Placental epithelial cell (primary cell): ENCODE results near the gene TNNC1. TPM values are rescaled to one million over a fixed set of nuclear protein-coding genes. Genes with fewer than 3 reads are reported as not detected.

Experiments used
- total RNA-seq: library from RNA; depleted of rRNA; stranded (reverse); fragments of >200 nt; gene quantifications from 2 replicates; pipeline ENCODE4 v1.2.3, GENCODE V29; 2012

Gene TNNC1
- 2.2 and 3.5 TPM in 2 replicates for total RNA-seq

DNA sequence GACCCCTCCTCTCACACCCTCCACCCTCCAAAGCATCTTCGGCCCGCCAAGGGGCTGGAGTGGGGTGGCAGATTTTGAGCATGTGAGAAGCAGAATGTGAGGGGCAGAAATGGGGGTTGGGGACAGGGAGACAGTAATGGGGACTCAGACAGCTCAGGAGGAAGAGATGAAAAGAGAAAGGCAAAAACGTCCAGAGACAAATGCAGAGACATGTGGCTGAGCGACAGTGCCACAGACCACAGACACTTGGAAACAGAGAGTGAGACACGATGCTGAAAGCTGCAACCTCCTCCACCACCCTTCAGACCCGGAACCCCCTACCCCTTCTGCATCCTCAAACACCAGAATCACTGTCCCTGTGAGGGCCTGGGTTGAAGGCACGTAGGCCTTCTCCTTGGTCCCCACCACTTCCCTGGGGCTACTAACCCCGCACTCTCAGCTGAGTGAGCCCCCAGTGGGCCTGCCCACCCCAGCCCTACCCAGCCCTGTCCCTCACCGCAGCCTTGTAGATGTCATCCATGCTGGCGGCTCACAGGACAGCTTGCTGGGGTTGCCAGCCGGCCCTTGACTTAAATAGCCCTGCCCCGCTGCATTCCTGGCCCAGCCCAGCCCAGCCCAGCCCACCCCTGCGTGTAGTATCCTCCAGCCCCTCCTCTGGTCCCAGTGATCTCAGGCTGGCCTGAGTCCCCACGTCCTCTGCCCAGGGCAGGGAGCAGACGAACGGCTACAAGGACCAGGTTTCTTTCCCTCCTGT, at the start of gene TNNC1:
TSS of gene TNNC1 (minus strand) at position 546 of the 754 bp plus-strand sequence. CDS start at position 520, 26 bp downstream.

DNA sequence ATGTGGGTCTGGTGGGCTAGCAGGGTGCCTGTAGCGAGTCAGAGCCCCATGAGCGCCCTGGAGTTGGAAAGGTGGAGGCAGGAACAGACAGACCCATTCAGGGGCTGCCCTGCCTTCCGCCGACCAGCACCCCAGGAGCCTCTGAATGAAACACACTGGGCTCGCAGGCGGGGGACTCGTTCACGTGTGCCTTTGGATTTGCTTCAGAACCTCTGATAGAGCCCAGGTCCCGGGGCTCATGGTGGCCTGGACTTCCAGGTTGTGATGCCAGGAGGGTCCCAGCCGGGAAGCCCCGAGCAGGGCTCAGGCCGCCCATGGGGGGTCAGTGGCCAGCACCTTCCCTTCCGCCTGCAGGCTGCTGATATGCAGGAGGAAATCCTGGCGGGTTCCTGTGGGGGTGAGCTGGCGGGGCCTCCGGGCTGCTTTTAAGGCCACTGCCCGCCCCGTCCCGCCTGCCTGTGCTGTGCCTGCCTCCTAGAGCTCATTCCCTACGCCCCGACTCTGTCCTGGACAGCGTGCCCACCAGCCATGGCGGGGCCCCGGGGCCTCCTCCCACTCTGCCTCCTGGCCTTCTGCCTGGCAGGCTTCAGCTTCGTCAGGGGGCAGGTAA, 41.1 kb upstream of the TNNC1 start, which contains the start of gene STAB1:
TSS of gene STAB1 (plus strand) at position 453 of the 610 bp plus-strand sequence. CDS start at position 529, 76 bp downstream.

DNA sequence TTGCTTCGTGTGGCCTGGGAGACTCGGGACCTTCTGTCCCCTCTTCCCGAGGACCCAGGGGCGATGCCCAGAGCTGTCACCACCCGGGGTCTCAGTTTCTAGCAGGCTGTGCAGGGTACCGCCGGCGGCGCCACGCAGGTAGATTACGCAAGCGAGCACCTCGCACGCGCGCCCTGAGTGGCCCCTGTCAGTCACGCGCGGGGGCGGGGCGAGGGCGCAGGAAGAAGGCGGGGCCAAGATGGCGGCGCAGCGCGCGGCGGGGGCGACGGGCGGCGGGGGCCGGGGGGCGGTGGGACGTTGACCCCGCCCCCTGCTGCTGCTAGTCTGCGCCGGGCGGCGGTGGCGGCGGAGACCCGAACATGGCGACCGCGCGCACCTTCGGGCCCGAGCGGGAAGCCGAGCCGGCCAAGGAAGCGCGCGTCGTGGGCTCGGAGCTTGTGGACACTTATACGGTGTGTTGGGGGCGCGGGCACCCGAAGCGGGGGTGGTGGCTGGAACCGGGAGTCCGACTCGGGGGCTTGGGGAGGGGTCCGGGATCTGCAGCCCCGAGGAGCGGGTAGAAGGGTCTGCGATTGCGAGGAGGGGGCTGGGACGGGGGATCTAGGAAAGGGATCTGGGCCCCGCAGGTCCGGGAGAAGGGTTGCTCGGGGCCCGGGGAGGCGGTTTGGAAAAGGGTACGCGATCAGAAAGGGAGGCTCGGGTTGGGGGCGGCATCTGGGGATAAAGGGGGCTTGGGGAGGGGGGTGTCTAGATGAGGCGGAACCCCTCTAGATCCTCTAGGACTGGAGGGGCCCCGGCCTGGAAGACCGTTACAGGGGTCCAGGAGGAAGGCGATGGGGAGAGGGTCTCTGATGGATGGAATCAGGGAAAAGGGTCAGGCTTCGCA, 1.7 kb upstream of the TNNC1 start, which contains the start of gene NISCH:
TSS of gene NISCH (plus strand) at position 322 of the 886 bp plus-strand sequence. CDS start at position 360, 38 bp downstream.

DNA sequence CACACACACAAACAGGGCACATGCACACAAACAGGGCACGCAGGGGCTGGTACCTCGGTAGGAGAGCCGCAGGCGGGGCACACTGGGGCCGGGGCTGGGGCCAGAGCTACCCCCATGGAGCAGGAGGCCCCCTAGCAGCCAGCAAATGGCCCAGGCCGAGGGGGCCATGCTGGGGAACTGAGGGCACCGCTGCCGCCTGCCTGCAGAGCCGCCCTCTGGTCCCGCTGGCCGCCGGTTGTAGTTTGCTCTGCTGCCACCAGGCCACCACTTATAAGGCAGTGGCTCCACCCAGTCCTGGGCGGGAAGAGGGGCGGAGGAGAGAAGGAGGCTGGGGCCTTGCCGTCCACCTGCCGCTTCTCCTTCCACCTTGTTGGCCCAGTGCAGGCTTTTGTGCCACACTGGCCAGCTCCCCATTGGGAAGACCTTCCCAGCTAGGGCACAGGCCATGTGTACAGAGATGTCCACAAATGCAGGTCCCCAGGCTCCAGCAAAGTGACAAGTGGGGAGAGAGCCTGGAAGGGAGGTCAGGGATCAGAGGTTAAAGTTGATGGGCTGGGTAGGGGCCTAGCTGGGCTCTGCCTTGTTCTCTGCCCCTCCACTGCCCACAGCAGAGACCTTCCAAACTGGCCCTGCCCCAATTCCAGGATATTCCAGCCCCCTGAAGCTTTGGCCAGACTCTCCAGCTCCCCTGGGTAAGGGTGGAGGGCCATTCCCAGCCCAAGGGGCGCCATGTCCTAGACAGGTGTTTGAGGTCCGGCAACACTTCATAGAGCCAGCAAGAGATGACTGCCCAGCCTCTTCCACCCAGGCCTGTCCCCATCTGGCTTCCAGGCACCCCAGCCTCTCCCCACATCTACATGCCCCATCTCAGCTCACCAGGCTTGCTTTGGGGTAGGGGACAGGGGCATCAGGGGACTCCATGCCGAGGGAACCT, 8.7 kb downstream of the TNNC1 start, which contains the start of gene SEMA3G:
TSS of gene SEMA3G (minus strand) at position 244 of the 934 bp plus-strand sequence. CDS start at position 168, 76 bp downstream.

Other genes with a start within 250 kb of the TNNC1 start
- under 0.01 and 0.11 TPM in 2 replicates for gene TLR9, start 228.4 kb downstream of the TNNC1 start, total RNA-seq
- gene TWF2, start 214.9 kb downstream of the TNNC1 start, total RNA-seq, result 108 and 160 TPM in 2 replicates
- gene PPM1M, start 208.3 kb downstream of the TNNC1 start, total RNA-seq, result 23.3 and 34.5 TPM in 2 replicates
- gene WDR82, start 175.4 kb downstream of the TNNC1 start, total RNA-seq, result 44.4 and 46.0 TPM in 2 replicates
- gene GLYCTK, start 166.2 kb downstream of the TNNC1 start, total RNA-seq, result 5.9 and 9.1 TPM in 2 replicates
- gene DNAH1, start 137.7 kb downstream of the TNNC1 start, total RNA-seq, result 7.9 TPM in 2 replicates
- gene BAP1, start 44.0 kb downstream of the TNNC1 start, total RNA-seq, result 70.7 and 76.1 TPM in 2 replicates
- gene PHF7, start 43.4 kb downstream of the TNNC1 start, total RNA-seq, result 0.87 and 2.7 TPM in 2 replicates
- gene SEMA3G, start 8.9 kb downstream of the TNNC1 start, total RNA-seq, result not detected in 2 replicates
- 66.2 and 93.0 TPM in 2 replicates for gene NISCH, start 1.6 kb upstream of the TNNC1 start, total RNA-seq
- 0.22 and 0.39 TPM in 2 replicates for gene STAB1, start 41.3 kb upstream of the TNNC1 start, total RNA-seq
- 113 and 281 TPM in 2 replicates for gene NT5DC2, start 79.8 kb upstream of the TNNC1 start, total RNA-seq
- gene UQCC5, start 82.6 kb upstream of the TNNC1 start, total RNA-seq, result 1.3 and 9.0 TPM in 2 replicates
- gene PBRM1, start 231.9 kb upstream of the TNNC1 start, total RNA-seq, result 70.3 and 83.8 TPM in 2 replicates
- gene GNL3, start 232.0 kb upstream of the TNNC1 start, total RNA-seq, result 71.1 and 72.2 TPM in 2 replicates